GM21381 (cell line): ENCODE measurements around the gene OSBPL2.

ENCODE experiments used
- ATAC-seq: cut with Tn5 transposase; IDR thresholded peaks from one replicate; pipeline ENCODE4 v1.9.1; 2021; ENCODE audit warnings: mild to moderate bottlenecking, moderate library complexity; ENCODE audit not compliant: unreplicated experiment

OSBPL2 gene

GRCh38 chr20:62232770-62233645, 5.3 kb upstream of the OSBPL2 start:
- no peak for ATAC-seq

GRCh38 chr20:62233684-62234083, 4.6 kb upstream of the OSBPL2 start:
- ATAC-seq: no peak

DNA sequence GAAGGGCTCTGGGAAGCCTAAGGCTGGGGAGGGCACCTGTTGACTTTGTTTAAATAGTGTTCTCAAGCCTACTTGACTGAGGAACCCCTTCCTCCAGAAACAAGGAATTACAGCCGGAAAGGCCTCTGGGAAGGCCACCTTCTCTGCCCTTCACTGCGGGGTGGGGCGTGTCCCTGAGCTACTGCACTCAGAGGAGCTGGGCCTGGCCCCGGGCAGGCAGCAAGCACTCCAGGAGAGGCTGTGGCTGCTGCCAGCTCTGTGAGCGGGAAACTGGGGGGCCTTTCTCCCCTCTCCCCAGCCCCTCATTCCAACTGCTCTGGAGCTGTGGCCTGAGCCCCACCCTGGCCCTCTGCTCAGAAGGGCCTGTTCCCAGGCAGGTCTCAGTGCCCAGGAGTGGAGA, 4.0 kb upstream of the OSBPL2 start:
- ATAC-seq: no peak

DNA sequence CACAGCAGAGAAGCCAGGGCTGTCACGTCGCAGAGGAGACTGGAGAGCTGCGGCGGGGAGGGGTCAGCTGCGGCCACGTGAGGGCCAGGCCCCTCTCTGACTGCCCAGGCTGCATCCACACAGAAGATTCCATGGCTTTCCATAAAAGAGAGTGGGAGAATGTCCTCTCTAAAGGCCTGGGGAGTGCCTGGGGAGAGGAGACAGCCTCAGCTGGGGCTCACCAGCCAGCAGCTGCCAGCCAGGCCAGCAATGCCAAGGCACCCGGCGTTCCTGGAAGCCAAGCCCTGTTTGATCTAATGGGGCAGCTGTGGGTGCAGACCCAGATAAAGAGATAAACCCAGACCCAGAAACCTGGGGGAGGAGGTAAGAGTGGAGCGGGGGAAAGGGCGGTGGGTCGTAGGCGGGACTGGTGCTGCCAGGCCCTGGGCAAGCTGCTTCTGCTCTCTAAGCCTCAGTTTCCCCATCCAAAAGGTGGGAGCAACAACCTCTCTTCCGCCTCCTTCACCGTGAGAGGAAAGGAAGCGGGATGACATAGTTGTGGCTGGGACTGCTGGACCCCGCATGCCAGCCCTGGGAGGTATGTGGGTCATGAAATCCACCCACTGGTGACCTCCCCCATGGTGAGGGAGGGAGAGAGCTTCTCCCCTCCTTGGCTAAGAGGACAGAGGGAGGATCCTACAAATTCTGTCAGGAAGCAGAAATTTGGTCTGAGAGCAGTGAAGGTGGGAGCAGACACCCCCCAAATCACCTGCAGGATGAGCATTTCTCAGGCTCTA, 3.1 kb upstream of the OSBPL2 start:
- ATAC-seq: no peak

GRCh38 chr20:62235777-62236157, 2.6 kb upstream of the OSBPL2 start:
- no peak for ATAC-seq

DNA sequence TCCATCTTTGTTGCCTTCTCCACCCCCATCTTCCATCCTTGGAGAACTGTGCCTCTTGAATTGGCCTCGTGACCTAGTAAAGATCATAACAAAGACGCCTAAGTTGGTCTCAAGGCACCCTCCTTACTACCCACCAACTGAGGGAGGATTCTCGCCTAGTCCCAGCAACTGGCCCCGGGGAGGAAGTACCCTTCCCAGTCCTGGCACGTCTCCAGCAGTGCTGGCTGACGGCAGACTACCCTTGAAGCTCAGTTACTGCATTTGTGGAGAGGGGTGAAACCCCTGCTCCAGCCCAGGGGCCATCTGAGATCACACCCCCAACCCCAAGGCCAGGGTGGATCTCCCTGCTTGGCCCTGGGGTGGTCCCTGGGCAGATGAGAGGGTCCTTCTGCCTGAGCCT, 2.1 kb upstream of the OSBPL2 start:
- ATAC-seq: no peak

- no peak for ATAC-seq
Measured at GRCh38 chr20:62236766-62237513, 1.4 kb upstream of the OSBPL2 start.

DNA sequence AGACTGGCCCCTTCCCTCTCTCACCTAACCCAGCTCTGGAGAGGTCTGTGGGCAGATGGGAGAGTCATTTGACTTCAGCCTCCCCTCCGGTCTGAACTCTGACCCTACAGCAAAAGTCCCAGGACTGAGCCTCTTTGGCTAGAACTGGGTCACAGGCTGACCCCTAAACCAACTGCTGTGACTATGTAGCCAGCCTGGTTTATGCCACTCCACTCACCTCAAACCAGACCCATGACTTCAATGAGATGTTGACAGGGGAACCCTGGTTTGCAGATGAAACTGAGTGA, 864 bp upstream of the OSBPL2 start:
- ATAC-seq: no peak

DNA sequence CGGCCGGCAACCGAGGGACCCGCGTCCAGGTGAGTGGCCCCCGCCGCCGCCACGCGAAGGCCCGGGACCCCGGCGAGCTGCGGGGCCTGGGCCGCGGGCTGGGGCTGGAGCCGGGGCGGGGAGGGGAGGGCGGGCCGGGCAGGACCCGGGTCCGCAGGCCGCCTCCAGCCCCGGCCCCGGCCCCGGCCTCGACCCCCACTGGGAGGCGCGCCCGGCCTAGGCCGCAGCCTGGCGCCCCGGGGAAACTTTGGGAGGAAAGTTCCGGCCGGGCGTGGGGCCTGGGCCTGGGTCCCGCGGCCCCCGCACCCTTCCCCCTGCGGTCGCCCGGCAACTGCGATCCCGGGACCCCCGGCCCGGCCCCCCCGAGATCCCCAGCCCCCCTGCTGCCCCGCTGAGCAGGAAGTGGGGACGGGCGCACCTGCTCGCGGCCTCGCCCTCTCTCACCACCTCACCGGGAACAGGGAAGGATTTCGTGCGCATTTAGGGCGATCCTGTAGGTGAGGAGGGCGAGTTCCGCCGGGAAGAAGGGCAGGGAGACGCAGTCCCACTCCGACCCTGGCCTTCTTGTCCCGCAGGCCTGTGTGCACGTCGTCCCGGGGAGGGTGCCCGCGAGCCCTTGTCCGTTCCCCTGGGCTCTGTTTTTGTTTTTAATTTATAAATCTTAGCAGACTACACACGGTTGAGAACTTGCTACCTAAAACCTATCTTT, 402 bp downstream of the OSBPL2 start:
- peak; percentile 18 for ATAC-seq

DNA sequence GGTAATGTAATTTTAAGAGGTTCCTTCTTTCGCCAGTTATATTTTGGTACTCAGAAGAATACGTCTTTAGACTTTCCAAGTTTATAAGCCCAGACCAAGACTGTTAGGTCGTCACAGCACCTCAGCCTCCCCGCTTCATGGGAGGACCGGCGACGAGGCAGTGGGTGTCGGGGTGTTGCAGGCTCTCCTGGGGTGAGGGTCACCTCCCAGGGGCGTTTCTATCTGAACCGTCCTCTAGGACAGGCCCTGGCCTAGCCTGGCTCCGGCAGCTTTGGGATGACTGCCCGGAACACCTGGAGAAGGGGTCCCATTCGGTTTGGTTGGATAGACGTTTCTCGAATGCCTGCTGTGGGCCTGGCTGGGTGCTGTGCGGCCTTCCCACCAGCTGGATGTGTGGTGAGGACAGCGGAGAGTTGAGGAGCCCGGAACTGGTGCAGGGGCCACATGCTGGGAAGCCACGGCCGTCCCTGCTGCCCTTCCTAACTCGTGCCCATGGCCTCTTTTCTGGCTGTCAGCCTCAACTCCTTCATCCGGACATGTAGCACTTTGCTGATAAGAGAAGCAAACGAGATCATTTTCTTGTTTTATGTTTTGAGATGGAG, 1.1 kb downstream of the OSBPL2 start:
- ATAC-seq: no peak

- ATAC-seq: no peak
Measured at GRCh38 chr20:62240020-62240685, 1.8 kb downstream of the OSBPL2 start.

GRCh38 chr20:62241506-62241905, 3.2 kb downstream of the OSBPL2 start:
- no peak for ATAC-seq

DNA sequence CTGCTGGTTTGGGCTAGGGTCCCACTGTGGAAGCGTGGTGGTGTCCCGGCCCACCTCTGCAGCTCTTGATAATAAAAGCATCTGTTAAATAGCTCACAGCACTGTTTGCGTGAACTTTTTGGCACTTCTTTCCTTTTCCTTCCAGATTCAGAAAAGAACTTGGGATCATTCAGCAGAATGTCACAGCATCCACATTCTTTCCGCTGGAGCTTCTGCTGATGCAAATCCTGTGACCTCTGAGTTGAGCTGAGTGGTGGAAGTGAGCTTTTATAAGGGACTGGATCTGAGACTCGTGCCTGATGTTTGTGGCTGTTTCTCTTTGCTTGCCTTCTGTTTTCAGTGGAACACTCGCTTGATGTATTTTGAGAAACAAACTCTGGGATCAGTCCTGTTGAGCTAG, 3.9 kb downstream of the OSBPL2 start:
- no peak for ATAC-seq

GRCh38 chr20:62243106-62243505, 4.8 kb downstream of the OSBPL2 start:
- no peak for ATAC-seq

GRCh38 chr20:62243906-62244515, 5.7 kb downstream of the OSBPL2 start:
- ATAC-seq: no peak

GRCh38 chr20:62244644-62245108, 6.4 kb downstream of the OSBPL2 start:
- ATAC-seq: no peak

DNA sequence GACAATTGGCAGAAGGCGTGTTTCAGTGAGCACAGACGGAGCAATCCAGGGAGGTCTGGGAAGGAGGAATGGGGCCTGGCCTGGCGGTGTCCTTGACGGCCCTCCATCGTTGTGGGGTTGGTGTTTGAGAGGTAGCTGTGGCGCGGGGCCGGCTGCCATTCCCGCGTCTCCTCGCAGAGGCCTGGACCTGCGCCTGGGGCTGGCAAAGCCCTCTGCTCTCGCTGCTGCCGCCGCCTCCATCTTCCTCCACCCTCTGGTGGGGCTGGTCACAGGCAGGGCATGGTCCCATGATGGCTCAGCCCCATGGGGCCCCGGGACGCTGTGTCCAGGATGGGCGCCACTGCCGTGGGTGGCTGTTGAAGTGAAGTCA, 7.6 kb downstream of the OSBPL2 start:
- ATAC-seq: no peak

DNA sequence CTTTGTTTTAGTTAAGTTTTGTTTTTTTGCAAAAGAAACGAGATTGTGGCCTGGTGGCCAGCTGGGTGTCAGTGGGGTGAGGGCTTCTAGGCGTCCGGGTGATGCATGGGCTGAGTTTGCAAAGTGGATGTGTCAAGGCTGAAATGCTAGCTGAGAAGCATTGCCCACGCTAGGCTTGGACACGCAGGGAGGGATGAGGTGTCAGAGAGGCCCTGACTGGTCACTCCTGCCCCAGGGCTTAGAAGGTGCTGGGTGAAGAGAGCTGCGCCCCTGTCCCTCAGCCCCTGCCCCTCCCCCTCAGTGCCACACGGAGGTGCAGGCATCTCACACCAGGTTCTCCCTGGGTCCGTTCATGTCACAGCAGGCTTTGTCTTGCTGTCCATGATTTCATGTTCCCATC, 8.1 kb downstream of the OSBPL2 start:
- no peak for ATAC-seq

GRCh38 chr20:62246872-62247652, 8.7 kb downstream of the OSBPL2 start:
- no peak for ATAC-seq
